ENCODE measurements around the gene AIP.

Gene AIP

GRCh38 chr11:67482827-67483798, at the start of gene AIP:
TSS of gene AIP (plus strand) at chr11:67483026. CDS start at chr11:67483159, 133 bp downstream.
- Histone ChIP-seq H3K4me1 (ENCODE audit: insufficient read depth, low read length) (peaks cover 6% of the 10 kb centered on the region), H3K9me3 (ENCODE audit: low read length) (no peaks in the 10 kb centered on the region), H3K27me3 (ENCODE audit: insufficient read depth, low read length) (no peaks in the 10 kb centered on the region), H3K4me3 (ENCODE audit: low read length) (peak within 1 kb of the TSS; percentile 58), H2AFZ (ENCODE audit: low read depth, low read length) (peak within 1 kb of the TSS; percentile 64), H3K36me3 (ENCODE audit: insufficient read depth, low read length) (peaks cover 9% of the 10 kb centered on the region)

- Histone ChIP-seq H3K4me1 (ENCODE audit: insufficient read depth, low read length) (peaks cover 7% of the 10 kb centered on the region), H3K27me3 (ENCODE audit: insufficient read depth, low read length) (no peaks in the 10 kb centered on the region), H3K4me3 (ENCODE audit: low read length) (no peak overlapping the region), H3K9me3 (ENCODE audit: low read length) (no peaks in the 10 kb centered on the region), H3K36me3 (ENCODE audit: insufficient read depth, low read length) (peaks cover 48% of the 10 kb centered on the region), H2AFZ (ENCODE audit: low read depth, low read length) (no peak overlapping the region)
Measured at GRCh38 chr11:67433536-67434394, 49.1 kb upstream of the AIP start.

GRCh38 chr11:67434395-67434881, 48.4 kb upstream of the AIP start:
- H2AFZ ChIP-seq (ENCODE audit: low read depth, low read length) = no peak overlapping the region
- H3K4me1 ChIP-seq (ENCODE audit: insufficient read depth, low read length) = peaks cover 2% of the 10 kb centered on the region
- no peaks in the 10 kb centered on the region for H3K27me3 ChIP-seq (ENCODE audit: insufficient read depth, low read length)
- H3K4me3 ChIP-seq (ENCODE audit: low read length) = no peak overlapping the region
- H3K9me3 ChIP-seq (ENCODE audit: low read length) = no peaks in the 10 kb centered on the region
- H3K36me3 ChIP-seq (ENCODE audit: insufficient read depth, low read length) = peaks cover 52% of the 10 kb centered on the region

GRCh38 chr11:67435031-67435726, 47.6 kb upstream of the AIP start:
- Histone ChIP-seq H2AFZ (ENCODE audit: low read depth, low read length) (no peak overlapping the region), H3K4me1 (ENCODE audit: insufficient read depth, low read length) (no peaks in the 10 kb centered on the region), H3K36me3 (ENCODE audit: insufficient read depth, low read length) (peaks cover 54% of the 10 kb centered on the region), H3K9me3 (ENCODE audit: low read length) (no peaks in the 10 kb centered on the region), H3K27me3 (ENCODE audit: insufficient read depth, low read length) (no peaks in the 10 kb centered on the region), H3K4me3 (ENCODE audit: low read length) (no peak overlapping the region)

- Histone ChIP-seq H2AFZ (ENCODE audit: low read depth, low read length) (no peak overlapping the region), H3K27me3 (ENCODE audit: insufficient read depth, low read length) (no peaks in the 10 kb centered on the region), H3K4me1 (ENCODE audit: insufficient read depth, low read length) (no peaks in the 10 kb centered on the region), H3K4me3 (ENCODE audit: low read length) (no peak overlapping the region), H3K36me3 (ENCODE audit: insufficient read depth, low read length) (peaks cover 53% of the 10 kb centered on the region), H3K9me3 (ENCODE audit: low read length) (no peaks in the 10 kb centered on the region)
Measured at GRCh38 chr11:67435727-67436458, 46.9 kb upstream of the AIP start.

GRCh38 chr11:67436459-67437081, 46.3 kb upstream of the AIP start:
- H3K9me3 ChIP-seq (ENCODE audit: low read length) = no peaks in the 10 kb centered on the region
- no peak overlapping the region for H3K4me3 ChIP-seq (ENCODE audit: low read length)
- H3K36me3 ChIP-seq (ENCODE audit: insufficient read depth, low read length) = peaks cover 56% of the 10 kb centered on the region
- H3K4me1 ChIP-seq (ENCODE audit: insufficient read depth, low read length) = no peaks in the 10 kb centered on the region
- H3K27me3 ChIP-seq (ENCODE audit: insufficient read depth, low read length) = no peaks in the 10 kb centered on the region
- H2AFZ ChIP-seq (ENCODE audit: low read depth, low read length) = no peak overlapping the region

- no peak within 1 kb of the TSS for H2AFZ ChIP-seq (ENCODE audit: low read depth, low read length)
- H3K27me3 ChIP-seq (ENCODE audit: insufficient read depth, low read length) = no peaks in the 10 kb centered on the region
- no peak within 1 kb of the TSS for H3K4me3 ChIP-seq (ENCODE audit: low read length)
- H3K36me3 ChIP-seq (ENCODE audit: insufficient read depth, low read length) = peaks cover 53% of the 10 kb centered on the region
- H3K4me1 ChIP-seq (ENCODE audit: insufficient read depth, low read length) = peaks cover under 1% of the 10 kb centered on the region
- H3K9me3 ChIP-seq (ENCODE audit: low read length) = no peaks in the 10 kb centered on the region
Measured at GRCh38 chr11:67437082-67437808, 45.6 kb upstream of the AIP start, which contains the start of gene PTPRCAP. TSS of gene PTPRCAP (minus strand) at chr11:67437682. CDS start at chr11:67437619, 63 bp downstream.

GRCh38 chr11:67437809-67438157, 45.0 kb upstream of the AIP start:
- no peaks in the 10 kb centered on the region for H3K9me3 ChIP-seq (ENCODE audit: low read length)
- H3K36me3 ChIP-seq (ENCODE audit: insufficient read depth, low read length) = peaks cover 48% of the 10 kb centered on the region

GRCh38 chr11:67438158-67438902, 44.5 kb upstream of the AIP start:
- Histone ChIP-seq H3K4me3 (ENCODE audit: low read length) (no peak overlapping the region), H2AFZ (ENCODE audit: low read depth, low read length) (no peak overlapping the region), H3K36me3 (ENCODE audit: insufficient read depth, low read length) (peaks cover 43% of the 10 kb centered on the region), H3K27me3 (ENCODE audit: insufficient read depth, low read length) (no peaks in the 10 kb centered on the region), H3K4me1 (ENCODE audit: insufficient read depth, low read length) (peaks cover 7% of the 10 kb centered on the region), H3K9me3 (ENCODE audit: low read length) (no peaks in the 10 kb centered on the region)

More at GRCh38 chr11:67437809-67438157, 45.0 kb upstream of the AIP start:
- H3K27me3 ChIP-seq (ENCODE audit: insufficient read depth, low read length) = no peaks in the 10 kb centered on the region
- no peak overlapping the region for H3K4me3 ChIP-seq (ENCODE audit: low read length)
- H2AFZ ChIP-seq (ENCODE audit: low read depth, low read length) = no peak overlapping the region
- peaks cover 5% of the 10 kb centered on the region for H3K4me1 ChIP-seq (ENCODE audit: insufficient read depth, low read length)

GRCh38 chr11:67439321-67440228, 43.3 kb upstream of the AIP start:
- no peak overlapping the region for H3K4me3 ChIP-seq (ENCODE audit: low read length)

More at GRCh38 chr11:67439321-67440228, 43.3 kb upstream of the AIP start:
- Histone ChIP-seq H3K36me3 (ENCODE audit: insufficient read depth, low read length) (peaks cover 32% of the 10 kb centered on the region), H3K9me3 (ENCODE audit: low read length) (no peaks in the 10 kb centered on the region), H3K27me3 (ENCODE audit: insufficient read depth, low read length) (no peaks in the 10 kb centered on the region), H3K4me1 (ENCODE audit: insufficient read depth, low read length) (peaks cover 7% of the 10 kb centered on the region), H2AFZ (ENCODE audit: low read depth, low read length) (no peak overlapping the region)
